IMR-90 (cell line): ENCODE data around the gene TALDO1. TPM values are rescaled to one million over a fixed set of nuclear protein-coding genes. Genes with fewer than 3 reads are reported as not detected.
A peak's percentile ranks its signal among the peaks of the same experiment; 100 is the strongest.

Experiments
- ATAC-seq: fragments of 200-7000 bp; cut with Tn5 transposase; 2 replicates; pipeline ENCODE4 v1.9.1; 2020; ENCODE audit warnings: low read depth, mild to moderate bottlenecking, moderate library complexity
- BruUV-seq: library from RNA; stranded (reverse); fragments of 400-500 nt; replicated peaks from 2 replicates; lab custom pipeline; 2021; lab: Mats Ljungman, UMichigan
- CTCF ChIA-PET: fragments of 300-600 bp; formaldehyde crosslinking; extraction: SDS; loops from one replicate; lab custom pipeline; 2021; ENCODE audit warnings: antibody characterized with exemption; lab: Yijun Ruan, JAX
- POLR2A ChIA-PET: fragments of 300-600 bp; sonication (Branson Sonifier 250); formaldehyde crosslinking; loops from one replicate; lab custom pipeline; 2022; ENCODE audit warnings: antibody characterized with exemption; ENCODE audit not compliant: unreplicated experiment; lab: Charles Lee
- DNase-seq: peaks from one replicate; pipeline ENCODE4 v3.0.0; 2013
- H2AFZ ChIP-seq: replicated peaks from 2 replicates; pipeline ENCODE3; 2013; ENCODE audit warnings: low read length, mild to moderate bottlenecking; ENCODE audit not compliant: poor library complexity
- H2AK5ac ChIP-seq: 2 replicates; pipeline ENCODE4 v1.6.1; 2013; ENCODE audit warnings: low read depth, low read length, inconsistent platforms
- H2AK9ac ChIP-seq: replicated peaks from 2 replicates; pipeline ENCODE3; 2013; ENCODE audit warnings: mild to moderate bottlenecking, low read depth, low read length, moderate library complexity; ENCODE audit not compliant: poor library complexity
- H2BK120ac ChIP-seq: 2 replicates; pipeline ENCODE4 v1.6.1; 2013; ENCODE audit warnings: low read depth, low read length, inconsistent platforms
- H2BK15ac ChIP-seq: 3 replicates; pipeline ENCODE4 v1.6.1; 2013; ENCODE audit warnings: low read depth, low read length, inconsistent platforms
- H2BK20ac ChIP-seq: 2 replicates; pipeline ENCODE4 v1.6.1; 2013; ENCODE audit warnings: low read depth, mild to moderate bottlenecking, inconsistent platforms, low read length, moderate library complexity
- H2BK5ac ChIP-seq: 2 replicates; pipeline ENCODE4 v1.6.1; 2013; ENCODE audit warnings: mild to moderate bottlenecking, low read depth, low read length, inconsistent platforms; ENCODE audit not compliant: poor library complexity, severe bottlenecking
- H3K14ac ChIP-seq: replicated peaks from 2 replicates; pipeline ENCODE4 v1.6.1; 2013; ENCODE audit warnings: low read depth, low read length, inconsistent platforms
- H3K18ac ChIP-seq: 2 replicates; pipeline ENCODE4 v1.6.1; 2013; ENCODE audit warnings: low read depth, low read length, control low read depth
- H3K23ac ChIP-seq: 2 replicates; pipeline ENCODE4 v1.6.1; 2013; ENCODE audit warnings: low read depth, low read length, inconsistent platforms
- H3K27ac ChIP-seq: 2 replicates; pipeline ENCODE4 v1.5.1; 2013; ENCODE audit warnings: mild to moderate bottlenecking, control low read depth, low read length; ENCODE audit not compliant: insufficient read depth
- H3K27me3 ChIP-seq: 2 replicates; pipeline ENCODE4 v1.6.1; 2013; ENCODE audit warnings: low read length; ENCODE audit not compliant: control insufficient read depth, insufficient read depth
- H3K36me3 ChIP-seq: 2 replicates; pipeline ENCODE4 v1.6.1; 2013; ENCODE audit warnings: low read length, mixed read lengths; ENCODE audit not compliant: control insufficient read depth, insufficient read depth
- H3K4ac ChIP-seq: 2 replicates; pipeline ENCODE4 v1.6.1; 2013; ENCODE audit warnings: low read depth, low read length, inconsistent platforms
- H3K4me1 ChIP-seq: 2 replicates; pipeline ENCODE4 v1.6.1; 2013; ENCODE audit warnings: low read length, mixed read lengths; ENCODE audit not compliant: control insufficient read depth, insufficient read depth
- H3K4me2 ChIP-seq: 2 replicates; pipeline ENCODE4 v1.6.1; 2013; ENCODE audit warnings: low read depth, mild to moderate bottlenecking, control low read depth, low read length, moderate library complexity
- H3K4me3 ChIP-seq: 2 replicates; pipeline ENCODE4 v1.5.1; 2013; ENCODE audit warnings: low read depth, mild to moderate bottlenecking, control low read depth, low read length, moderate library complexity; ENCODE audit not compliant: insufficient read depth
- H3K56ac ChIP-seq: 2 replicates; pipeline ENCODE4 v1.6.1; 2013; ENCODE audit warnings: low read length, inconsistent platforms; ENCODE audit not compliant: insufficient read depth; ENCODE audit errors: extremely low read depth
- H3K79me1 ChIP-seq, 2 experiments: 2 replicates each; pipeline ENCODE4 v1.6.1; 2013; ENCODE audit warnings: low read length in 2 of 2, inconsistent platforms in 1 of 2, low read depth in 1 of 2
- H3K9ac ChIP-seq: 2 replicates; pipeline ENCODE4 v1.6.1; 2013; ENCODE audit warnings: low read depth, low read length, control low read depth
- H3K9me1 ChIP-seq: 2 replicates; pipeline ENCODE4 v1.6.1; 2013; ENCODE audit warnings: low read length, inconsistent platforms; ENCODE audit not compliant: insufficient read depth
- H3K9me3 ChIP-seq: 2 replicates; pipeline ENCODE4 v1.6.1; 2013; ENCODE audit warnings: low read length; ENCODE audit not compliant: control insufficient read depth, insufficient read depth
- H4K20me1 ChIP-seq: 2 replicates; pipeline ENCODE4 v1.6.1; 2013; ENCODE audit warnings: low read length, inconsistent platforms; ENCODE audit not compliant: insufficient read depth
- H4K5ac ChIP-seq: 2 replicates; pipeline ENCODE4 v1.6.1; 2013; ENCODE audit warnings: mild to moderate bottlenecking, low read depth, low read length, control low read depth
- H4K8ac ChIP-seq, 2 experiments: 2 replicates each; pipeline ENCODE4 v1.6.1; 2013; ENCODE audit warnings: low read depth in 2 of 2, low read length in 2 of 2, control low read depth in 1 of 2, inconsistent platforms in 1 of 2
- H4K91ac ChIP-seq: 2 replicates; pipeline ENCODE4 v1.6.1; 2013; ENCODE audit warnings: low read depth, low read length, inconsistent platforms; ENCODE audit not compliant: insufficient read depth
- BHLHE40 ChIP-seq: fragments of 150-350 bp; IDR thresholded peaks from 2 replicates; pipeline ENCODE4 v1.6.1; 2016; ENCODE audit warnings: mild to moderate bottlenecking, low read depth, low read length
- CEBPB ChIP-seq: IDR thresholded peaks from 2 replicates; pipeline ENCODE4 v1.6.1; 2012; ENCODE audit warnings: low read depth, low read length, improper control_type of control experiment
- CHD1 ChIP-seq: IDR thresholded peaks from 2 replicates; pipeline ENCODE4 v1.6.1; 2012; ENCODE audit warnings: low read depth, low read length, improper control_type of control experiment
- FOS ChIP-seq: fragments of 150-350 bp; IDR thresholded peaks from 2 replicates; pipeline ENCODE4 v1.6.1; 2016; ENCODE audit warnings: low read depth, low read length
- MAZ ChIP-seq: IDR thresholded peaks from 2 replicates; pipeline ENCODE4 v1.6.1; 2012; ENCODE audit warnings: low read depth, mild to moderate bottlenecking, low read length, improper control_type of control experiment, moderate library complexity, borderline replicate concordance
- MXI1 ChIP-seq: IDR thresholded peaks from 2 replicates; pipeline ENCODE4 v1.6.1; 2012; ENCODE audit warnings: low read depth, mild to moderate bottlenecking, low read length, moderate library complexity, borderline replicate concordance
- NFE2L2 ChIP-seq: fragments of 150-350 bp; IDR thresholded peaks from 2 replicates; pipeline ENCODE4 v1.6.1; 2016; ENCODE audit warnings: low read depth, mild to moderate bottlenecking, low read length
- POLR2A ChIP-seq: IDR thresholded peaks from 2 replicates; pipeline ENCODE4 v1.6.1; 2012; ENCODE audit warnings: mild to moderate bottlenecking, low read depth, low read length
- RAD21 ChIP-seq: IDR thresholded peaks from 2 replicates; pipeline ENCODE4 v1.6.1; 2012; ENCODE audit warnings: low read length, improper control_type of control experiment
- RCOR1 ChIP-seq: IDR thresholded peaks from 2 replicates; pipeline ENCODE4 v1.6.1; 2012; ENCODE audit warnings: mild to moderate bottlenecking, low read length, improper control_type of control experiment; ENCODE audit not compliant: insufficient replicate concordance
- RFX5 ChIP-seq: IDR thresholded peaks from 2 replicates; pipeline ENCODE4 v1.8.0; 2012; ENCODE audit warnings: low read depth, mild to moderate bottlenecking, low read length, moderate library complexity
- SMC3 ChIP-seq: fragments of 150-350 bp; IDR thresholded peaks from 2 replicates; pipeline ENCODE4 v1.6.1; 2016; ENCODE audit warnings: low read depth, mild to moderate bottlenecking, antibody characterized with exemption, low read length, moderate library complexity
- whole genome bisulfite sequencing, 2 experiments: methylation state at CpG; one replicate each; pipeline versions ENCODE4 v1.1.5 to v1.1.7; 2013; ENCODE audit warnings: missing lambda C conversion rate in 2 of 2; ENCODE audit not compliant: insufficient read length in 1 of 2; ENCODE audit errors: extremely low coverage in 2 of 2; 5-methylcytosine and 5-hydroxymethylcytosine counted together
- dilution Hi-C: fragments of 300-500 bp; cut with HindIII; formaldehyde crosslinking; loops from one replicate; pipeline ENCODE4 v1.14.3; 2018; ENCODE audit warnings: low sequenced_read_pairs; ENCODE audit not compliant: unreplicated experiment
- in situ Hi-C: fragments of 300-500 bp; cut with MboI; formaldehyde crosslinking; loops from 3 replicates; pipeline ENCODE4 v1.14.3; 2019; ENCODE audit warnings: low sequenced_read_pairs, inconsistent platforms, mixed read lengths
- intact Hi-C: fragments of 100-400 bp; cut with micrococcal nuclease; formaldehyde crosslinking; loops from 2 replicates; pipeline ENCODE4 v1.10.0; 2022
- polyA plus RNA-seq, 3 experiments: library from polyadenylated mRNA; depleted of rRNA; stranded (reverse); fragments of >200 nt; gene quantifications; 2 replicates each; pipeline ENCODE4 v1.2.3, GENCODE V29; 2012; ENCODE audit warnings: low replicate concordance in 1 of 3
- total RNA-seq: library from RNA; depleted of rRNA; stranded (reverse); fragments of >200 nt; gene quantifications from 2 replicates; pipeline ENCODE4 v1.2.3, GENCODE V29; 2012
- TF ChIP-seq, protein P1 (sequence below): conservative IDR thresholded peaks from 2 replicates; pipeline ENCODE4 v1.5.1; 2012; ENCODE audit warnings: mild to moderate bottlenecking, low read depth, low read length, improper control_type of control experiment
- TF ChIP-seq, protein P2 (sequence below): fragments of 150-350 bp; IDR thresholded peaks from 2 replicates; pipeline ENCODE4 v1.6.1; 2016; ENCODE audit warnings: low read depth, mild to moderate bottlenecking, low read length, moderate library complexity, borderline replicate concordance
- TF ChIP-seq, protein P3 (sequence below): fragments of 150-350 bp; IDR thresholded peaks from 2 replicates; pipeline ENCODE4 v1.6.1; 2017; ENCODE audit warnings: mild to moderate bottlenecking, antibody characterized with exemption, low read length, low read depth

The TALDO1 gene
- total and polyA plus RNA-seq, 2 of the 4 experiments (the other 2 are of a cell fraction) = 147 to 210 TPM

DNA sequence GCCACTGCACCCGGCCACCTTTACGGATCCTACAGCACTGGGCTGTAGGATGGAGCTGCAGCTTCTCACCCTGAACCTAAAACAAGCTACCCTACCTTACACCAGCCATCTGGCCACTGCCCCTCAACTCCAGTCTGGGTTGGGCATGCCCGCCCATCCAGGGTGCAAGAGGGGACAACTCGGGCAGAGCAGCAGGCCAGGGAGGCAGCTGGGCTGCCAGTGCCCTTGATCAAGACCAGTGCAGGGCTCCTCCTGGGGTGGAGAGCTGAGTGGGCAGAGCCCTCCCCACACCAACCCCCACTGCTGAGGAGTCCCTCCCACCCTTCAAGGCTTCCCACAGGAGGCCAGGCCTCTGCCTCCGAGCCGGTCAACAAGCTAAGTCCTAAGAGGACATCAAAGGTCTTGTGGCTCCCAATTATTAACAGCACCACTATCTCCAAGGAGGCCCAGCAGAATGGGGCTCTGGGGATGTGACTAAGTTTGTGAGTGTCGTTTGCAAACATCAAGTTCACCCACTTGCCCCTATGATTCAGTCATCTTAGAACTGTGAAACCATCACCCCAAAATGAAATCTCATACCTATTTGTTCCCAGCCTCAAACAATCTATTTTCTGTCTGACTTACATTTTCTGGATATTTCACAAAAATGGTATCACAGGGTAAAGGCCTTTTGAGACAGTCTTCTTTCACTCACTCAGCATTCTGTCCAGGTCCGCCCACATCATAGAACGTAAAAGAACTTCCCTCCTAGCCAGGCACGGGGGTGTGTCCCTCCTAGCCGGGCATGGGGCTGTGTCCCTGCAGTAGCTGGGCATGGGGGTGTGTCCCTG is 19.1 kb downstream of the TALDO1 start:
- dilution Hi-C loops = no loop called here
- Histone ChIP-seq H3K36me3 (peaks cover 64% of the 10 kb centered on the region), H2BK15ac (no peak overlapping the region), H3K14ac (no peak overlapping the region), H3K4ac (no peak overlapping the region), H3K4me1 (peaks cover 5% of the 10 kb centered on the region), H4K91ac (no peak overlapping the region), H2BK20ac (no peak overlapping the region), H3K4me2 (no peak overlapping the region), H4K8ac (no peak overlapping the region), H3K23ac (no peak overlapping the region), H4K20me1 (peaks cover 52% of the 10 kb centered on the region), H3K27ac (no peak overlapping the region), H3K79me1 (peaks cover 5 to 55% of the 10 kb centered on the region in 2 experiments), H4K5ac (no peak overlapping the region), H3K9me1 (peaks cover 3% of the 10 kb centered on the region; the same call in 1 of the 2 replicates), H3K27me3 (no peaks in the 10 kb centered on the region), H3K9me3 (no peaks in the 10 kb centered on the region), H3K56ac (no peak overlapping the region), H2AK5ac (no peak overlapping the region), H2BK5ac (no peak overlapping the region), H3K9ac (no peak overlapping the region), H3K18ac (no peak overlapping the region), H2AFZ (peak overlapping the region; percentile 52), H2AK9ac (no peak overlapping the region), H3K4me3 (no peak overlapping the region), H2BK120ac (no peak overlapping the region)
- no peak for ATAC-seq
- intact Hi-C loops = no loop called here
- BruUV-seq = no TSS peak
- in situ Hi-C loops = no loop called here
- CTCF ChIA-PET = no interaction called here
- no CpG with 5 or more reads among the region's 11 CpGs for WGBS, 2 experiments
- no peak for DNase-seq
- POLR2A ChIA-PET = no interaction called here
- TF ChIP-seq FOS (no peak), RFX5 (no peak), RAD21 (no peak), BHLHE40 (no peak), NFE2L2 (no peak), MAZ (no peak), SMC3 (no peak), POLR2A (no peak), CHD1 (no peak), MXI1 (no peak), CEBPB (no peak), RCOR1 (no peak)
- TF ChIP-seq, protein P1, sequence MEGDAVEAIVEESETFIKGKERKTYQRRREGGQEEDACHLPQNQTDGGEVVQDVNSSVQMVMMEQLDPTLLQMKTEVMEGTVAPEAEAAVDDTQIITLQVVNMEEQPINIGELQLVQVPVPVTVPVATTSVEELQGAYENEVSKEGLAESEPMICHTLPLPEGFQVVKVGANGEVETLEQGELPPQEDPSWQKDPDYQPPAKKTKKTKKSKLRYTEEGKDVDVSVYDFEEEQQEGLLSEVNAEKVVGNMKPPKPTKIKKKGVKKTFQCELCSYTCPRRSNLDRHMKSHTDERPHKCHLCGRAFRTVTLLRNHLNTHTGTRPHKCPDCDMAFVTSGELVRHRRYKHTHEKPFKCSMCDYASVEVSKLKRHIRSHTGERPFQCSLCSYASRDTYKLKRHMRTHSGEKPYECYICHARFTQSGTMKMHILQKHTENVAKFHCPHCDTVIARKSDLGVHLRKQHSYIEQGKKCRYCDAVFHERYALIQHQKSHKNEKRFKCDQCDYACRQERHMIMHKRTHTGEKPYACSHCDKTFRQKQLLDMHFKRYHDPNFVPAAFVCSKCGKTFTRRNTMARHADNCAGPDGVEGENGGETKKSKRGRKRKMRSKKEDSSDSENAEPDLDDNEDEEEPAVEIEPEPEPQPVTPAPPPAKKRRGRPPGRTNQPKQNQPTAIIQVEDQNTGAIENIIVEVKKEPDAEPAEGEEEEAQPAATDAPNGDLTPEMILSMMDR = no peak
- TF ChIP-seq, protein P2, sequence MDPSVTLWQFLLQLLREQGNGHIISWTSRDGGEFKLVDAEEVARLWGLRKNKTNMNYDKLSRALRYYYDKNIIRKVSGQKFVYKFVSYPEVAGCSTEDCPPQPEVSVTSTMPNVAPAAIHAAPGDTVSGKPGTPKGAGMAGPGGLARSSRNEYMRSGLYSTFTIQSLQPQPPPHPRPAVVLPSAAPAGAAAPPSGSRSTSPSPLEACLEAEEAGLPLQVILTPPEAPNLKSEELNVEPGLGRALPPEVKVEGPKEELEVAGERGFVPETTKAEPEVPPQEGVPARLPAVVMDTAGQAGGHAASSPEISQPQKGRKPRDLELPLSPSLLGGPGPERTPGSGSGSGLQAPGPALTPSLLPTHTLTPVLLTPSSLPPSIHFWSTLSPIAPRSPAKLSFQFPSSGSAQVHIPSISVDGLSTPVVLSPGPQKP = no peak
- TF ChIP-seq, protein P3, sequence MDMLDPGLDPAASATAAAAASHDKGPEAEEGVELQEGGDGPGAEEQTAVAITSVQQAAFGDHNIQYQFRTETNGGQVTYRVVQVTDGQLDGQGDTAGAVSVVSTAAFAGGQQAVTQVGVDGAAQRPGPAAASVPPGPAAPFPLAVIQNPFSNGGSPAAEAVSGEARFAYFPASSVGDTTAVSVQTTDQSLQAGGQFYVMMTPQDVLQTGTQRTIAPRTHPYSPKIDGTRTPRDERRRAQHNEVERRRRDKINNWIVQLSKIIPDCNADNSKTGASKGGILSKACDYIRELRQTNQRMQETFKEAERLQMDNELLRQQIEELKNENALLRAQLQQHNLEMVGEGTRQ = no peak
